Endothelial cell (in vitro differentiated cells): ENCODE measurements around the gene ARVCF. TPM values are rescaled to one million over a fixed set of nuclear protein-coding genes. Genes with fewer than 3 reads are reported as not detected.

Source experiments
- DNase-seq: peaks from one replicate; pipeline ENCODE4 v3.0.0; 2021; ENCODE audit warnings: low spot score
- H3K27ac Mint-ChIP-seq: one replicate; pipeline ENCODE4 v1.8.0; 2021; ENCODE audit warnings: mixed read lengths, inconsistent platforms; ENCODE audit not compliant: unreplicated experiment
- H3K27me3 Mint-ChIP-seq: one replicate; pipeline ENCODE4 v1.8.0; 2021; ENCODE audit warnings: mild to moderate bottlenecking, moderate library complexity, mixed read lengths, inconsistent platforms; ENCODE audit not compliant: unreplicated experiment
- H3K36me3 Mint-ChIP-seq: one replicate; pipeline ENCODE4 v1.8.0; 2021; ENCODE audit warnings: mild to moderate bottlenecking, low read depth, mixed read lengths, inconsistent platforms; ENCODE audit not compliant: unreplicated experiment
- H3K4me1 Mint-ChIP-seq: one replicate; pipeline ENCODE4 v1.8.0; 2021; ENCODE audit warnings: mild to moderate bottlenecking, mixed read lengths, inconsistent platforms; ENCODE audit not compliant: unreplicated experiment
- H3K4me3 Mint-ChIP-seq: one replicate; pipeline ENCODE4 v1.8.0; 2021; ENCODE audit warnings: mild to moderate bottlenecking, mixed read lengths, inconsistent platforms; ENCODE audit not compliant: unreplicated experiment
- H3K9me3 Mint-ChIP-seq: one replicate; pipeline ENCODE4 v1.8.0; 2021; ENCODE audit warnings: mixed read lengths, inconsistent platforms; ENCODE audit not compliant: unreplicated experiment
- total RNA-seq: library from RNA; stranded (reverse); fragmentation: NEBNext Ultra II Directional; extraction: Animal tissue kit (Norgen Biotek cat#: 25700); gene quantifications from one replicate; pipeline ENCODE4 v1.2.1, GENCODE V29; 2021; ENCODE audit not compliant: unreplicated experiment
- TF ChIP-seq, protein P1 (sequence below): fragments of 200-600 bp; sonication (generic); IDR thresholded peaks from one replicate; pipeline ENCODE4 v1.5.0; 2021; ENCODE audit warnings: antibody characterized with exemption; ENCODE audit not compliant: unreplicated experiment

Gene ARVCF
- total RNA-seq, 1 donor from 2014 or later: 67.3 TPM

DNA sequence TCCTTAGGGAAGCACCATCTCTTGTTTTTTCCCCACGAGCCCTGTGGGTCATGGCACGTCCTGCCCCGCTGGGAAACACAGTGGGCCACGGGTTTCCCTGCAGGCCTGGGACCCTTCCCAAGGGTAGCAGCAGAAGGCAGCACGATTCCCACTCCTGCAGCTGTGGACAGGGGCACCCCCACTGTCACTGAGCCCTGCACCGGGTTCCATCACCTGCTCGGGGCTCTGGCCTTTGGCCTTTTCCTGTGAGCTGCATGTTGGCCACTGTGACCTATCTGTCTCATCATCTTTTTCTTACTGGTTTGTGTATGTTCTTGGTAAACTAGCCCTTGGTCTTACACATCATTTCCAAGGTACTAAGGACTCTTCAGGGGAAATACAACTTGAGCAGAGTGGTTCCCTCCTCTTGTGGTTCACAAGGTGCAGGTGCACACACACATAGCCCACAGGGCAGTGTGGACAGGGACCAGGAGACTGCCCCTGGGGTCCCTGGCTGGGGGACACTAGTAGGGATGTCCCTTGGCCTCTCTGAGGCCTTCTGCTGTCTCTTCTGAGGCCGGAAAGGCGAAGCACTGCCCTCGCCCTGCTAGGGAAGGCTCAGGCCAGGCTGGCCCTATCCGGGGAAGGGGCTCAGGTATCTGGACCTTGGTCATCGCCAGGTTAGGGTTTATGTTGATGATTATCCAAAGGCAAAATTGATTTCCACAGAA, 56.0 kb downstream of the ARVCF start:
- TF ChIP-seq, protein P1, sequence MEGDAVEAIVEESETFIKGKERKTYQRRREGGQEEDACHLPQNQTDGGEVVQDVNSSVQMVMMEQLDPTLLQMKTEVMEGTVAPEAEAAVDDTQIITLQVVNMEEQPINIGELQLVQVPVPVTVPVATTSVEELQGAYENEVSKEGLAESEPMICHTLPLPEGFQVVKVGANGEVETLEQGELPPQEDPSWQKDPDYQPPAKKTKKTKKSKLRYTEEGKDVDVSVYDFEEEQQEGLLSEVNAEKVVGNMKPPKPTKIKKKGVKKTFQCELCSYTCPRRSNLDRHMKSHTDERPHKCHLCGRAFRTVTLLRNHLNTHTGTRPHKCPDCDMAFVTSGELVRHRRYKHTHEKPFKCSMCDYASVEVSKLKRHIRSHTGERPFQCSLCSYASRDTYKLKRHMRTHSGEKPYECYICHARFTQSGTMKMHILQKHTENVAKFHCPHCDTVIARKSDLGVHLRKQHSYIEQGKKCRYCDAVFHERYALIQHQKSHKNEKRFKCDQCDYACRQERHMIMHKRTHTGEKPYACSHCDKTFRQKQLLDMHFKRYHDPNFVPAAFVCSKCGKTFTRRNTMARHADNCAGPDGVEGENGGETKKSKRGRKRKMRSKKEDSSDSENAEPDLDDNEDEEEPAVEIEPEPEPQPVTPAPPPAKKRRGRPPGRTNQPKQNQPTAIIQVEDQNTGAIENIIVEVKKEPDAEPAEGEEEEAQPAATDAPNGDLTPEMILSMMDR: no peak
- Mint-ChIP-seq H3K4me1 (peaks cover 8% of the 10 kb centered on the region), H3K27ac (no peak overlapping the region), H3K36me3 (no peaks in the 10 kb centered on the region), H3K4me3 (no peak overlapping the region), H3K9me3 (no peaks in the 10 kb centered on the region), H3K27me3 (peaks cover 9% of the 10 kb centered on the region)
- no peak for DNase-seq

DNA sequence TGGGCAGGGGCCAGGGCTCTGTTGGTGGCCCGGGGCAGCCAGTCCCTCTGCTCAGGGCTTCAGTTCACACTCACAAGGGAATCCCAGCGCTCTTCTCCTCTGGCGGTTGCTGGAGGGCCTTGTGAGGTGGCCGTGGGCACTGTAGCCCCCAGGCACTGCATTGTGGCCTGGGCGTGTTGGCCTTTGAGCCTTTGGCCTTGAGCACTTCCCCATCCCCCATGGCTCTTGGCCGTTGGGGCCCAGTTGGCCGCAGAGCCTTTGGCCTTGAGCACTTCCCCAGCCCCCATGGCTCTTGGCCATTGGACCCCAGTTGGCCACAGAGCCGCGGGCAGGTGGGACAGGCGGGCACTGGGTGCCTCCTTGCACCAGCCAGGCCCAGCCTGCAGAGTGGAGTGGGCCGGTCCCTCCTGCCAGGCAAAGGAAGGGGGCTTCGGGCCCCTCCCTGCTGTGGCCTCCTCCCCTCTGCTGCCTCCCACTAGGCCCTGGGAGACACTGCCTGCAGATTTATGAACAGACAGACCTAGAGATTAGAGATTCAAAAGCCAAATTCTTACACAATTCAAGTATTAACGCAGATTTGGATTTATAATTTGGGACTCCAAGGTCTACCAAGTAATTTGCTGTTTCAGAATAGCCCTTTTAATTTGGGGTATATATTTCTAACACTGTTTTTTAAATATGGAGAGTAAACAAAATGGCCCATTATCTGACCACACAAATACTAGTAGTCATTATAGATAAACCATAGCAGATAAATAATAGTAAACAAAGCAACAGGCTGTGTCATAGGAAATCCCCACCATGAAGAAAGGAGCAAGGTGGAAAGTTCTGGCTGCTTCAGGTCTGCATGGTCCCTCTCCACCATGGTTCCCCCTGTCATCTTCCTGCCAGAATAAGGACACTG, 56.8 kb downstream of the ARVCF start:
- H3K36me3 Mint-ChIP-seq: no peaks in the 10 kb centered on the region
- TF ChIP-seq, protein P1: no peak
- no peak overlapping the region for H3K27ac Mint-ChIP-seq
- H3K4me1 Mint-ChIP-seq: peaks cover 12% of the 10 kb centered on the region
- no peak overlapping the region for H3K4me3 Mint-ChIP-seq
- H3K9me3 Mint-ChIP-seq: no peaks in the 10 kb centered on the region
- H3K27me3 Mint-ChIP-seq: peaks cover 4% of the 10 kb centered on the region
- DNase-seq: no peak

- Mint-ChIP-seq H3K36me3 (no peaks in the 10 kb centered on the region), H3K4me3 (peak overlapping the region; percentile 63), H3K27me3 (peaks cover 4% of the 10 kb centered on the region), H3K4me1 (peaks cover 12% of the 10 kb centered on the region), H3K27ac (no peak overlapping the region), H3K9me3 (no peaks in the 10 kb centered on the region)
- DNase-seq: peak; percentile 89
- TF ChIP-seq, protein P1: no peak
Observed at GRCh38 chr22:19959043-19959586, 57.5 kb downstream of the ARVCF start.

GRCh38 chr22:19958083-19959042, 58.3 kb downstream of the ARVCF start:
- Mint-ChIP-seq H3K27ac (no peak overlapping the region), H3K9me3 (no peaks in the 10 kb centered on the region), H3K27me3 (no peaks in the 10 kb centered on the region), H3K36me3 (no peaks in the 10 kb centered on the region), H3K4me1 (peaks cover 12% of the 10 kb centered on the region), H3K4me3 (peak overlapping the region; percentile 63)
- TF ChIP-seq, protein P1: no peak
- no peak for DNase-seq
